Fibroblast of skin of right biceps (primary cell): ENCODE results near the gene SPTB.

ENCODE experiments used
- DNase-seq: peaks from one replicate; pipeline ENCODE4 v3.0.0-alpha.2; 2013

The SPTB gene

GRCh38 chr14:64725879-64726584 lies 153.7 kb downstream of the SPTB start:
- no peak for DNase-seq

- no peak for DNase-seq
Measured at GRCh38 chr14:64725261-64725815, 154.4 kb downstream of the SPTB start.

GRCh38 chr14:64724578-64724930 lies 155.2 kb downstream of the SPTB start:
- DNase-seq = no peak

GRCh38 chr14:64723691-64724577 lies 155.8 kb downstream of the SPTB start:
- peak; percentile 42 for DNase-seq

DNA sequence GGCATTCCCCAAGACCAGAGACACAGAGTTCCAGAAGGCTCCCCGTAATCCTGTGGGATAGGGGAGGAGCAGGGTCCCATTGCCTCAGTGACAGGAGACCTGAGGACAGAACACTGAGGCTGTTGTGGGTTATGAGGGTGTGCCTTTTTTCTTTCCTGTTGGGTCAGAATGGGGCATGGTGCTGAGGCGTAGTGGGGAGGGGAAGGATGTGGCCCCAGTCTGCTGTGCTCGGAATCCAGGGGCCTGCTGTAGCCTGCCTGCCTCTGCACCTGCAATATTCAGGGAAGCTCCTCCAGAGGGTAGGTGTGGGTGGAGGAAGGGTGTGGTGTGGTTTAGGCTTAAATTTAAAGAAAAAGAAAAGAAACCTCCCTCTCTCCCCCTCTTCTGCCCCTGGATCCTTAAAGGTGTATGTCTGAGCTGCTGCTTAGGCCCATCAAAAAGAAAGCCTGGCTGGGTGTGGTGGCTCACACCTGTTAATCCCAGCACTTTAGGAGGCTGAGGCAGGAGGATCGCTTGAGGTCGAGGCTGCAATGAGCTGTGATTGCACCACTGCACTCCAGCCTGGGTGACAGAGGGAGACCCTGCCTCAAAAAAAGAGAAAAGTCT lies 156.8 kb downstream of the SPTB start:
- no peak for DNase-seq

DNA sequence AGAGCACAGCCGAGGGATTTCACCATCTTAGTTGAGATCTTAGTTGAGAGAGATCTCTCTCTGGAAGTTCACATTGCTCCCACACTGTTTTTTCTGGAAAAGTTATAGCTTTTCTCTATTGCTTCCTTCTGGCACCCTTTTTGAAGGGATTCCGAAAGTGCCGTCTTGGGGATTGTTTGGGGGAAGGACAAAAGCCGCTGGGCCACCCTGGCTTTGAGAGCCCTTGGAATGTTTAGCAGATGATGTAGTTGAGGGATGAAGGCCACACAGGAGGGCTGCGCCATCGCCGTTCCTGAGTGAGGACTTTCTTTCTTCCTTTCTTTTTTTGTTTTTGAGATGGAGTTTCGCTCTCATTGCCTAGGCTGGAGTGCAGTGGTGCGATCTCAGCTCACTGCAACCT lies 157.8 kb downstream of the SPTB start:
- peak; percentile 38 for DNase-seq

DNA sequence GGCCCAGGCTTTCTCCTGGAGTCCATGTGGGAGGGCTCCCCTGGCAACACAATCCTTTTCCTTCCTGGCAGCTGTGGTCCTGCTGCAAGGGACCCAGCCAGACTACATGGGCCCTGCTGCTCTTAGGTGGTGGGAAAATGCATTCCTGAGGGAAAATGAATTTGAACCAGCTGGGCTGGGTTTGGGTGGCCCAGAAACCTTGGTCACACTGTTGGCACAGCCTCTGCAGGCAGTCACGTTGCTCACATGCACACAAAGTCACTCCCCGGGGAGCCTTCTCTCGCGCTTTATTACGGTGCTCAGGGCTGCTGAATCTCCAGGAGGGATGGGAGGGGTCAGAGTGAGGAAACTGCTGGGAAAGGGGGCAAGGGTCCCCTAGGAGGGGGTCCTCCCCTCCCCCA lies 158.3 kb downstream of the SPTB start:
- peak; percentile 92 for DNase-seq

GRCh38 chr14:64720131-64720576 lies 159.6 kb downstream of the SPTB start:
- DNase-seq = peak; percentile 79

DNA sequence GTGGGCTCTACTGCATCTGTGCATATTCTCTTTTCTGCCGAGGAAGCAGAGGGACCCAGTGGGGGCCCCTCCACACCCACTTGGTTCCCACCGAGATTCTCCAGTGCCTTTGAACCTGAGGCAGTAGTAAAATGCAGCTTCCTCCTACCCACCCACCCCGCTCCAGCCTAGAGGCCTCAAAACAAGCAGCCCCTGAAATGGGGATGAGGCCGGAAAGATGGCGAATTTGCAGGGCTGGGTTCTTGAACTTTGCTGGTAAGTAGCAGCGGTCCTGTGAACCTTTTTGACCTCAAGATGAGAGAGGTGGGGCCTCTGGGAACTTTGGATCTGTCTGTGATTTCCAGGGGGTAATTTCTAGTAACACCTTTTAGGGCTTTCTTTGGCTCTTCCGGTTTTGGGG lies 160.1 kb downstream of the SPTB start:
- DNase-seq = no peak

DNA sequence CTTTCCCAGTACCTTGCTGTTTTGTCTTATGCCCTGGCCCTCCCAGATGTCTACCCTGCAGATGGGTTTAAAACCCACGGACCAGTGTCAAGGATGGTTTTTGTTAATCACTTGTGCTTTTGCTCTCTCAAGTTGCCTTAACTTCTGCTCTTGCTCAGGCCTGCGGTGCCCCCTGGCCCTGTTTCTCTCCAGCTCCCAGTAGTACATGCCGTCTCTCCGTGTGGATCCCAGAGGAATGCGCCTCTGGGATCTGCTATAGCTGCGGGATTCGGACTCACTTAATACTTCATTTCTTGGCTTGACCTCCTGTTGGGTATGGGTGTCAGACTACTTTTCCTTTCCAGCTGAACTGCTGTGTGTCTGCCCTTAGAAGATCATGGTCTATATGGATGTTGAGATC lies 160.9 kb downstream of the SPTB start:
- DNase-seq = no peak

GRCh38 chr14:64717870-64718269 lies 161.8 kb downstream of the SPTB start:
- no peak for DNase-seq

- peak; percentile 26 for DNase-seq
Measured at GRCh38 chr14:64715628-64716412, 163.9 kb downstream of the SPTB start.

GRCh38 chr14:64715146-64715627 lies 164.5 kb downstream of the SPTB start:
- no peak for DNase-seq

GRCh38 chr14:64714432-64715025 lies 165.2 kb downstream of the SPTB start:
- DNase-seq = no peak

DNA sequence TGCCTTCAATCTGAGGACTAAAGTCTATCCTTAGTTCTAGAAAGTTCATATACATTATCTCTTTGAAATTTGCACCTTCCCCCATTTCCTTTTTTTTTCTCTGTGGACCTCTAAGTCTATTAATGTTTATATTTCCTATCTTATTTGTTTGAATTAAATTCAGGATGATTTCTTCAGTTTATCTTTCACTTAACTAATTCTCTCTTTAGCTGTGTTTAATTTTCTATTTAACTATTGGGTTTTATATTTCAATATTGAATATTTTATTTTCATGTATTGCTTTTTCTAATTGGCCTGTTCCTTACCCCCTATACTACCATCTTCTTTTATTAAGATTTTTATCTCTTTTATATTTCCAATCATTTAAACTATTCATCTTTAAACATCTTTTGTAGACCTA lies 166.0 kb downstream of the SPTB start:
- no peak for DNase-seq

DNA sequence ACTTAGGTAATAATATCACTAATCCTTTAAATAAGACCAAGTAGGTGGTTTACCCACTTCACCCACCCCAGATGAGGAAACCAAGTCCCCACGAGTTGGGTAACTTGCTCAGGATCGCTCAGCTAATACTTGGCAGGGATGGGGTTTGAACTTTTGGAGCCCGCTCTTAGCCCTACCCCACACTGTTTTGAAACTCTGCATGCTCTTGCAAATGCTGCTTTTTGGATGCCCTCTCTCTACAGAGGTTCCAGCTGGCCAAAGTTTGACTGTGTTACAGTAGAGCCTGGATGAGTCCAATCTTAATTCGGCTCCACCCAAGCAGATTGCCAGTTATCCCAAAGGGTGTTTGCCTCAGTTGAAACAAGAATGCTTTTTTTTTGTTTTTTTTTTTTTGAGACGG lies 168.7 kb downstream of the SPTB start:
- DNase-seq = no peak

- DNase-seq = no peak
Measured at GRCh38 chr14:64709126-64709525, 170.6 kb downstream of the SPTB start.

GRCh38 chr14:64708148-64709004 lies 171.3 kb downstream of the SPTB start:
- peak; percentile 44 for DNase-seq

DNA sequence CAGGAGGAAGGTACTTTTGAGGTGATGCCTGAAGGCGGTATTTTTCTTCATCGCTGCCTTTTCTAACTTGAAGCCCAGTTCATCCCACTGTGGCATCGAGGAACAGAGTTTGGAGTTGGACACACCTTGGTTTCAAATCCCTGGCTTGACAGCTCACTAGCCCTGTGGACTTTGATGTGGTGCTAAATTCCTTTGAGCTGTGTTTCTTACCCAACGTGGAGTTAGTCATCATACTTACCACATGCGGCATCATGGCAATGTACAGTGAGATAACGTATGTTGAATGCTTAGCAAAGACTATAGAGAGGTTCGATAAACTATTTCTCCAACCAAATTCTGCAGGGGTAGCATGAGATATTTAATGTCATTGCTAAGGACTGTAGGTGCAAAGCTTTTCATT lies 172.0 kb downstream of the SPTB start:
- peak; percentile 89 for DNase-seq

DNA sequence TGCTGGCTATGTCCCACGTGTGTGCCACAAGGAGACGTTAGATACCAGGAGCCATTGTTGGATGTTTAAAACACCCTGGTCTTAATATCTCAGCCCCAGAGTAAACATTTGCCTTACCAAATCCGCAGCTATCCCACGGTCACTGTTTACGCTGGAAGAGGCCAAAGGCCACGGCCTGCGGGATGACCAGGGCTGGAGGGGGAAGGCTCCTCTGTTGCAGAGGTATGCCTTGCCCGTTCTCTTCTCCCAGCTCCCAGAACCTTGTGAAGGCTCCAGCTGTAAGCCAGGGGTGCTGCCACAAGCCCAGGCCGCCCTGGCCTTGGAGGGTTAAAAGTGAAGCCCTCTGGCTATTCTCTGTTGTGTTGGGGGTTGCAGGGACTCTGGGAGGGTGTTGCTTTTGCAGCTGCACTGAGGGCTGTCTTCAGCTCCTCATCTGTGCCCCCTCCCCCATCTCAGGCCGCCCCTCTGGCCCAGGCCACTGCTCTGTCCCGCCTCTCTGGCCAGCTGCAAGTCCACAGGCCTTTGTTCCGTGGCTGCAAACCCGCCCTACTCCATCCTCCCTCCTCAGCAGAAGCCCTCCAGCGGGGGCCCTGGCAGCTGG lies 173.0 kb downstream of the SPTB start:
- DNase-seq = no peak

GRCh38 chr14:64706119-64706592 lies 173.6 kb downstream of the SPTB start:
- DNase-seq = no peak
